Endothelial cell of umbilical vein (primary cell): ENCODE measurements around the gene CARD9.

Experiments used
- CTCF ChIP-seq, 2 donors: IDR thresholded peaks; 1 replicate in 1 of 2; 2 replicates in 1 of 2; pipeline ENCODE4 v1.5.1; 2011; ENCODE audit warnings: low read length in 2 of 2, mild to moderate bottlenecking in 2 of 2, moderate library complexity in 2 of 2, control low read depth in 1 of 2, inconsistent platforms in 1 of 2, low read depth in 1 of 2; ENCODE audit not compliant: insufficient read depth in 1 of 2; ENCODE audit errors: extremely low read depth in 1 of 2
- EZH2 ChIP-seq: IDR thresholded peaks from 2 replicates; pipeline ENCODE4 v1.6.1; 2012; ENCODE audit warnings: borderline replicate concordance, low read depth, mild to moderate bottlenecking, moderate library complexity, low read length, inconsistent platforms; ENCODE audit not compliant: severe bottlenecking
- GATA2 ChIP-seq: IDR thresholded peaks from 2 replicates; pipeline ENCODE4 v1.7.0; 2011; ENCODE audit warnings: low read depth, mild to moderate bottlenecking, moderate library complexity, mixed read lengths, low read length; ENCODE audit not compliant: insufficient read length, insufficient read depth
- POLR2A ChIP-seq: IDR thresholded peaks from 2 replicates; pipeline ENCODE4 v1.6.1; 2012; ENCODE audit warnings: low read depth, mild to moderate bottlenecking, control low read depth, low read length

GRCh38 chr9:136387217-136387616 is 13.7 kb upstream of the CARD9 start:
- TF ChIP-seq CTCF (IDR thresholded peaks at IDR 0.05; ENCODE audit: extremely low read depth in 1 of 2, insufficient read depth in 1 of 2, low read depth in 1 of 2, low read length in 2 of 2) (no peak), EZH2 (no peak), POLR2A (no peak), GATA2 (no peak)
